ENCODE results near the gene VSTM4.

- TF ChIP-seq POLR2A (IDR thresholded peaks at IDR 0.05) (no peak), CTCF (IDR thresholded peaks at IDR 0.05) (no peak)
Observed at GRCh38 chr10:48970046-48970445, 145.3 kb downstream of the VSTM4 start.

All from testis (tissue), 2 donors.